GM19463 (cell line): Measurements from ENCODE around the gene ARHGAP4.
A peak's percentile ranks its signal among the peaks of the same experiment; 100 is the strongest.

Experiments
- ATAC-seq: cut with Tn5 transposase; IDR thresholded peaks from one replicate; pipeline ENCODE4 v1.9.1; 2021; ENCODE audit warnings: mild to moderate bottlenecking, moderate library complexity; ENCODE audit not compliant: unreplicated experiment

ARHGAP4 gene

GRCh38 chrX:153964105-153964504 lies 38.0 kb upstream of the ARHGAP4 start:
- no peak for ATAC-seq

GRCh38 chrX:153963546-153963945 lies 37.5 kb upstream of the ARHGAP4 start:
- ATAC-seq, result no peak

GRCh38 chrX:153961292-153961691 lies 35.2 kb upstream of the ARHGAP4 start:
- ATAC-seq, result no peak

- ATAC-seq, result no peak
Observed at GRCh38 chrX:153960786-153961185, 34.7 kb upstream of the ARHGAP4 start.

GRCh38 chrX:153960077-153960476 lies 34.0 kb upstream of the ARHGAP4 start:
- ATAC-seq, result no peak

GRCh38 chrX:153959649-153960048 lies 33.6 kb upstream of the ARHGAP4 start:
- ATAC-seq, result no peak

- ATAC-seq, result no peak
Observed at GRCh38 chrX:153958605-153959004, 32.5 kb upstream of the ARHGAP4 start.

- no peak for ATAC-seq
Observed at GRCh38 chrX:153957224-153957623, 31.2 kb upstream of the ARHGAP4 start.

- ATAC-seq, result no peak
Observed at GRCh38 chrX:153956044-153956907, 30.2 kb upstream of the ARHGAP4 start.

GRCh38 chrX:153955228-153955732 lies 29.2 kb upstream of the ARHGAP4 start:
- ATAC-seq, result no peak

- no peak for ATAC-seq
Observed at GRCh38 chrX:153954558-153955227, 28.6 kb upstream of the ARHGAP4 start.

GRCh38 chrX:153953892-153954557 lies 28.0 kb upstream of the ARHGAP4 start:
- ATAC-seq, result no peak

- ATAC-seq, result peak; percentile 69
Observed at GRCh38 chrX:153953342-153953830, 27.3 kb upstream of the ARHGAP4 start.

- no peak for ATAC-seq
Observed at GRCh38 chrX:153952373-153953026, 26.4 kb upstream of the ARHGAP4 start.

- no peak for ATAC-seq
Observed at GRCh38 chrX:153951683-153952372, 25.8 kb upstream of the ARHGAP4 start.

- ATAC-seq, result no peak
Observed at GRCh38 chrX:153950127-153950526, 24.1 kb upstream of the ARHGAP4 start.

GRCh38 chrX:153948847-153949805 lies 23.1 kb upstream of the ARHGAP4 start:
- no peak for ATAC-seq

GRCh38 chrX:153948002-153948466 lies 22.0 kb upstream of the ARHGAP4 start:
- ATAC-seq, result no peak
